Suprapubic skin (tissue), 3 donors: Measurements from ENCODE around the gene CRACDL.

Experiments
- CTCF ChIP-seq, 2 donors: fragments of 200-600 bp in 1 of 2; fragments of 450-650 bp in 1 of 2; sonication (generic) in 1 of 2; IDR thresholded peaks; one replicate each; pipeline ENCODE4 v1.5.1; 2016 to 2019; ENCODE audit warnings: antibody characterized with exemption in 2 of 2, mild to moderate bottlenecking in 1 of 2, moderate library complexity in 1 of 2
- POLR2A ChIP-seq, 2 donors: fragments of 450-650 bp; IDR thresholded peaks; one replicate each; pipeline ENCODE4 v1.6.1; 2017; ENCODE audit warnings: antibody characterized with exemption in 2 of 2, mild to moderate bottlenecking in 2 of 2, moderate library complexity in 2 of 2

GRCh38 chr2:98777076-98777475 is 158.9 kb downstream of the CRACDL start:
- TF ChIP-seq CTCF (IDR thresholded peaks at IDR 0.05), result no peak
- TF ChIP-seq POLR2A (IDR thresholded peaks at IDR 0.05), result no peak
